Activated CD4-positive, CD25-positive, alpha-beta regulatory T cell (primary cell): ENCODE measurements around the gene YLPM1.
"Not testable (repeated sequence)": the region's sequence is repeated elsewhere in the genome, so short reads cannot be mapped to it uniquely, and the experiment has no call there.

Experiments
- DNase-seq, 4 experiments: peaks; one replicate each; lab custom pipeline; 2025; lab: John Stamatoyannopoulos, UW

YLPM1 gene, protein sequence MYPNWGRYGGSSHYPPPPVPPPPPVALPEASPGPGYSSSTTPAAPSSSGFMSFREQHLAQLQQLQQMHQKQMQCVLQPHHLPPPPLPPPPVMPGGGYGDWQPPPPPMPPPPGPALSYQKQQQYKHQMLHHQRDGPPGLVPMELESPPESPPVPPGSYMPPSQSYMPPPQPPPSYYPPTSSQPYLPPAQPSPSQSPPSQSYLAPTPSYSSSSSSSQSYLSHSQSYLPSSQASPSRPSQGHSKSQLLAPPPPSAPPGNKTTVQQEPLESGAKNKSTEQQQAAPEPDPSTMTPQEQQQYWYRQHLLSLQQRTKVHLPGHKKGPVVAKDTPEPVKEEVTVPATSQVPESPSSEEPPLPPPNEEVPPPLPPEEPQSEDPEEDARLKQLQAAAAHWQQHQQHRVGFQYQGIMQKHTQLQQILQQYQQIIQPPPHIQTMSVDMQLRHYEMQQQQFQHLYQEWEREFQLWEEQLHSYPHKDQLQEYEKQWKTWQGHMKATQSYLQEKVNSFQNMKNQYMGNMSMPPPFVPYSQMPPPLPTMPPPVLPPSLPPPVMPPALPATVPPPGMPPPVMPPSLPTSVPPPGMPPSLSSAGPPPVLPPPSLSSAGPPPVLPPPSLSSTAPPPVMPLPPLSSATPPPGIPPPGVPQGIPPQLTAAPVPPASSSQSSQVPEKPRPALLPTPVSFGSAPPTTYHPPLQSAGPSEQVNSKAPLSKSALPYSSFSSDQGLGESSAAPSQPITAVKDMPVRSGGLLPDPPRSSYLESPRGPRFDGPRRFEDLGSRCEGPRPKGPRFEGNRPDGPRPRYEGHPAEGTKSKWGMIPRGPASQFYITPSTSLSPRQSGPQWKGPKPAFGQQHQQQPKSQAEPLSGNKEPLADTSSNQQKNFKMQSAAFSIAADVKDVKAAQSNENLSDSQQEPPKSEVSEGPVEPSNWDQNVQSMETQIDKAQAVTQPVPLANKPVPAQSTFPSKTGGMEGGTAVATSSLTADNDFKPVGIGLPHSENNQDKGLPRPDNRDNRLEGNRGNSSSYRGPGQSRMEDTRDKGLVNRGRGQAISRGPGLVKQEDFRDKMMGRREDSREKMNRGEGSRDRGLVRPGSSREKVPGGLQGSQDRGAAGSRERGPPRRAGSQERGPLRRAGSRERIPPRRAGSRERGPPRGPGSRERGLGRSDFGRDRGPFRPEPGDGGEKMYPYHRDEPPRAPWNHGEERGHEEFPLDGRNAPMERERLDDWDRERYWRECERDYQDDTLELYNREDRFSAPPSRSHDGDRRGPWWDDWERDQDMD (N-terminal part only)

DNA sequence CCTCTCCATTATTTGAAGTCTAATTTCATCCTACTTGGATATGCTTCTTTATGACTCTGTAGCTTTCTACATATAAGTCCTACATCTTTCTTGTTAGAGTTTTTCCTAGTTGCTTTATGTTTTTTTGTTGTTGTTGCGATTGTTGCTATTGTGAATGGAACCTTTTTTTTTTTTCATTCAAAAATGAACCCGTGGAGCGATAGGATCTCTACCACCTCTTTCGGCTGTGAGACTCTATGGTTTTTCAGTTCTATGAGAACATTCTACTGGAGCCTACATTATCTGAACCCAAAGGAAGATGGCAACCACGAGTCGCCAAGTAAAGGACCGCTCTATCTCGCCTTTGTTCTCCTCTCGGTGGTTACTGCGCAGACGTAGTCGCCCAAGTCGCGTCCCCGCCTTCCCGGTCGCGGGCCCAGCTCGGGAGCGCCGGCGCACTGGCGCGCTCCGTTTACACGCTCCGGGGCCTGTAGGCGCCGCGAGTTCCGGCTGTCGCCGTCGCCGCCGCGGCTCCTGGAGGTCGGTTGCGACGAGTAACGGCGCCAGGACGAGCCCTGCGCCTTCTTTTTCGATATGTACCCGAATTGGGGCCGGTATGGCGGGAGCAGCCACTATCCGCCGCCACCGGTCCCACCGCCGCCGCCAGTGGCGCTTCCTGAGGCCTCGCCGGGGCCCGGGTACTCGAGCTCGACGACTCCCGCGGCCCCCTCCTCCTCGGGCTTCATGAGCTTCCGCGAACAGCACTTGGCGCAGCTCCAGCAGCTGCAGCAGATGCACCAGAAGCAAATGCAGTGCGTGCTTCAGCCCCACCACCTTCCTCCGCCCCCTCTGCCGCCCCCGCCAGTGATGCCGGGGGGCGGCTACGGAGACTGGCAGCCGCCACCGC is at the start of gene YLPM1:
YLPM1 (plus strand) TSS at position 400 of the 886 bp plus-strand sequence; CDS start at position 574, 174 bp downstream.
- DNase-seq = peak; percentile 69 to 84 (median 78)

DNA sequence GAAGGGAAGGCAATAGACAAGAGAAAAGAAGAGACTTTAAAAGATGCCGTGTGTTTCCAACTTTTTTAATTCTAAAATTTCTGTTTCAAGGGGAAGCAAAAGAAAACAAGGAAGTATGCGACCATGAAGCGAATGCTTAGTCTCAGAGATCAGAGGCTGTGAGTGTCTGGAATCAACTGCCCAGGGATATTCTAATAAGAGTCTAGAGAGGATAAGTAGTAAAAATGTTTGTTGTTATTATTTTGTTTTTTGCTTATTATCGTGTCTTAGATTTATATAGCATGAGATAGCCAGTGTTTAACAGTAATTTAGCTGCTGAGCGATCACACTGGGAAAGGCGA is 49.8 kb upstream of the YLPM1 start:
- DNase-seq = no peak

DNA sequence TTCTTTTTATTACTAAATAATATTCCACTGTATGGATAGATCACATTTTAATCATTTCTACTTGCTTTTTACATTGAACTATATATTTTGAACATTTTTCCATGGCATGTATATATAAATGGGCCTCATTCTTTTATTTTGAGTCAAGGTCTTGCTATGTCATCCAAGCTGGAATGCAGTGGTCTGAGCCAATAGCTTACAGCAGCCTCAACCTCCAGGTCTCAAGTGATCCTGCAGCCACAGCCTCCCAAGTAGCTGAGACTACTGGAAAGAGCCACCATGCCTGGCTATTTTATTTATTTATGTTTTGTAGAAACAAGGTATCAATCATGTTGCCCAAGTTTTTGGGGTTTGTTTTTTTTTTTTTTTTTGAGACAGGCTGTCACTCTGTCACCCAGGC is 42.6 kb upstream of the YLPM1 start:
- no peak for DNase-seq

DNA sequence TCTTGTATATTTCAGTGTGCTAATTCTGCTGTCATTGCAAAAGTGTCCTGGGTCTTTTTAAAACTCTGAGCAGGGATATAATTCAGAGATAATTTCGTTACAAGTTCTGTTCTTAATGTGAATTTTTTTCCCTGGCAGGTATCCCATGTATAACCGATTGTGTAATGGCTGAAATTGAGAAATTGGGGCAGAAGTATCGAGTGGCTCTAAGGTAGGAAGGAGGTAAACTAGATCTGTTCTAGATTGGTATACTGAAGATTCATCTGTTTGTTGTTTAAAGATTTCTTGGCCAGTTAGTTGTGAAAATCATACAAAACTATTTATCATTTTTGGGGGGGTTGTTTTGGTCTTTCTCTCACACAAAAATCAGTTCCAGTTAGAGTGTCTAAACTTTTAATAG is 40.0 kb upstream of the YLPM1 start:
- no peak for DNase-seq

DNA sequence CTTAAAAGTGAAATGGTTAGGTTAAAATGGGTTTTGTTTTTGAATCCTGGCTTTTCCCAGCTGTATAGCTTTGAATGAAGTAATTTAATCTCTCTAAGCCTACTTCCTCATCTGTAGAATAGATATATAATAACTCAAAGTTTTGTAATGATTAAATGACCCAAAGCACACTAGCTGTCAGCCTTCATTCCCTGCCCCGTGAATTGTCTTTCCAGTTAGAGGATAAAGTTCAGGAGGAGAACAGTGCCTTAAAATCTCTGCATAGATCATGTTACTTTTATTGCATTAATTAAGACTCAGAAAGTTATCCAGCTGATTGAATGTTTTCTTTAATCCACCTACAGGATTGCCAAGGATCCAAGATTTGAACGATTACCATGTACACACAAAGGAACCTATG is 30.7 kb upstream of the YLPM1 start:
- DNase-seq = no peak

DNA sequence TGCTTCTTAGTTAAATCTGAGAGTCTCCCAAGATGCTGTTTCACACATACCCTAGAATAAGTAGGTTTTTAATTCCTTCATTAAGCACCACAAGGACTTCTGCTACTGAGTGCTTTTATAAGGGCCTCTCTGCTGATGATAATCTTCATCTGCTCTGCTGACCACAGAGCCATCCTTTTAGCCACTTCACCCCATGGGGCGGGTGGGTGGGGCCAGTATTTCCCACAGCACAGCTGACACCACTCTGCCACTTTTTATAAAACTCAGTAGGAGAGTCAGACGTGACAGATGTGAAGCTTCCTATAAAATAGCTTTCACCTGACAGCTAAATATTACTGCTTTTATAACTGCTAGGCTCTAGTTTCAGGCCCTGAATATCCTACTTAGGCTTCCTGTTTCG is 29.9 kb upstream of the YLPM1 start:
- DNase-seq = no peak

DNA sequence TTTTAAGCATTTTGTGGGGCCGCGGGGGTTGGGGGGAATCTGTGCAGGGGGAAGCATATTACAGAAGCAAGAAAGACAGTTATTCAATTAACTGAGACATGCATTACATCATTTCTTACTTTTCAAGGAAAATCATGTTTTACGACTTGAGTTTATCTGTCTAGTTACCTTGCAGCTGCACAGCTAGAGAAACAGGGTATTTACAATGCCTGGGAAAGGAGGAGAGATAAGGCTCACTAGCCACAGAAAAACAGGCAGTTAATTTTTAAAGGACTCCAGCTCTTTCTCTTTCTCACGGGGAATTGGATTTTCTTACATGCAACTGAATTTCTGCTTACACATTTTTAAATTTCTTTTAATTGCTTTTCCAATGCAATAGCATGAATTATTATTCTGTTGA is 28.0 kb upstream of the YLPM1 start:
- no peak for DNase-seq

DNA sequence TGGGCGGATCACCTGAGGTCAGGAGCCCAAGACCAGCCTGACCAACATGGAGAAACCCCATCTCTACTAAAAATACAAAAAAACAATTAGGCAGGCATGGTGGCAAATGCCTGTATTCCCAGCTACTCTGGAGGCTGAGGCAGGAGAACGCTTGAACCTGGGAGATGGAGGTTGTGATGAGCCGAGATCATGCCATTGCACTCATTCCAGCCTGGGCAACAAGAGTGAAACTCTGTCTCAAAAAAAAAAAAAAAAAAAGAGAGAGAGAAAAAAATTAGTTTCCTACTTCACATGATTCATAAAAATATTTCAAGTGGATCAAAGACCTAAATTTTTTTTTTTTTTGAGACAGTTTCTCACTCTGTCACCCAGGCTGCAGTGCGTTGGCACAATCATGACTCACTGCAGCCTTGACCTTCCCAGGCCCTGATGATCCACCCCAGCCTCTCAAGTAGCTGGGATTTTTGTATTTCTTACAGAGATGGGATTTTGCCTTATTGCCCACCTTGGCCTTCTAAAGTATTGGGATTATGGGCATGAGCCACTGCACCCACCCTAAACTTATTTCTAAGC is 25.3 kb upstream of the YLPM1 start:
- DNase-seq = no peak

DNA sequence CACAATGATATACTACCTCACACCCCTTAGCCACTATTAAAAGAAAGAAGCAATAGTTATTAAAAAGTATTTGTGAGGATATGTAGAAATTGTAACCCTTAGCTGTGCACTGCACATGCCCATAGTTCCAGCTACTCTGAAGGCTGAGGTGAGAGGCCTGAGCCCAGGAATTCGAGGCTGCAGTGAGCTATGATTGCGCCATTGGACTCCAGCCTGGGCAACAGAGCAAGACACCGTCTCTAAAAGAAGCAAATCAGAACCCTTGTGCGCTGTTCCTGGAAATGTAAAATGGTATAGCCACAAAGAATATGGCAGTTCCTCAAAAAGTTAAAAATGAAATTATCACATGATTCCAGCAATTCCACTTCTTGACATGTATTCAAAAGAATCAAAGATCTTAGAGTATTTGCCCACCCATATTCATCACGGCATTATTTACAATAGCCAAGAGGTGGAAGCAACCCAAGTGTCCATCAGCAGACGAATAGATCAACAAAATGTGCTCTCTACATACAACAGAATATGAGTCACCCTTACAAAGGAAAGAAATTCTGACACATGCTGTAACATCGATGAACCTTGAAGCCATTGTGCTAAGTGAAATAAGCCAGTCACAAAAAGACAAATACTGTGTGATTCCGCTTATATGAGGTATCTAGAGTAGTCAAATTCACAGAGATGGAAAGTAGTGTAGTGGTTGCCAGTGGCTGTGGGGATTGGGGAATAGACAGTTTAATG is 23.7 kb upstream of the YLPM1 start:
- DNase-seq = no peak

DNA sequence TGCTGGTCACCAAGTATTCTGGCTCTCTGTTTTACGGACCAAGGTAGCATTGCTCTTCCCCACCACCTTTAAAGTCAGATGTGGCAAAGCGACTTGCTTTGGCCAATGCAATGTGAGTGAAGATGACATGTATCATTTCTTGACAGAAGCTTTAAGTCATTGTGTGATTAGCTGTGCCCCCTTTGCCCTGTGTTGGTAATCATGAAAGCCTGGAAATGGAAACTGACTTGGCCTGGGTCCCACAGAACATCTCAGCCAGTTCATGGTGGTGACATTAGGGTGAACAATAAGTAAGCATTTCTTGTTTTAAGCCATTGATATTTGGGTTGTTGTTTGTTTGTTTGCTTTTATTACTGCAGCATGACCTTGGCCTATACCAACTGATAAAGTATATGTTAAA is 15.9 kb upstream of the YLPM1 start:
- DNase-seq = no peak

DNA sequence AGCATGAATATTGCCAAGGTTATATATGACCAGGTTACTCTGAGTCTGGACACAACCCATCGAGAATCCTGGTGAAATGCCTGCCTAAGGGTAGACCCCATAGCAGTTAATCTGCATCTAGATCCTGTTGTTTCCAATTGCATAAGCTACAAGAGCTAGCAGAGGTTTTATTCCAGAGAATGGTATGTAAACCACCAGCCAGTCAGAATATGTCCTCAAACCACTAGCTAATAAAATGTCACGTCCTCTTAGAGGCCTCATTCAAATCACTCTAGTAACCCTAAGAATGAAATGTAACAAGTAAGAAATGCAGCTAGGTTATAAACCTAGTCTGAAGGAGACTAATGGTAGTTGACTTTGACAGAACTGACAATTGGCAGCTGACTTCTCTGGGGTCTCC is 9.0 kb upstream of the YLPM1 start:
- DNase-seq = no peak

DNA sequence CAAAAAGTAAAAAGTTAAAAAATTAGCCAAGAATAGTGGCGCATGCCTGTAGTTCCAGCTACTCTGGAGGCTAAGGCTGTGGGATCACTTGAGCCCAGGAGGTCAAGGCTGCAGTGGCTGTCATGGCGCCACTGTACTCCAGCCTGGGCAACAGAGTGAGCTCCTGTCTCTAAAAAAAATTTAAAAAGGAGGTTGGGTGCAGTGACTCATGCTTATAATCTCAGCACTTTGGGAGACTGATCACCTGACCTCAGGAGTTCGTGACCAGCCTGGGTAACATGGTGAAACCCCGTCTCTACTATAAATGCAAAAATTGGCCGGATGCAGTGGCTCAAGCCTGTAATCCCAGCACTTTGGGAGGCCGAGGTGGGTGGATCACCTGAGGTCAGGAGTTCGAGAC is 8.2 kb upstream of the YLPM1 start:
- no peak for DNase-seq

DNA sequence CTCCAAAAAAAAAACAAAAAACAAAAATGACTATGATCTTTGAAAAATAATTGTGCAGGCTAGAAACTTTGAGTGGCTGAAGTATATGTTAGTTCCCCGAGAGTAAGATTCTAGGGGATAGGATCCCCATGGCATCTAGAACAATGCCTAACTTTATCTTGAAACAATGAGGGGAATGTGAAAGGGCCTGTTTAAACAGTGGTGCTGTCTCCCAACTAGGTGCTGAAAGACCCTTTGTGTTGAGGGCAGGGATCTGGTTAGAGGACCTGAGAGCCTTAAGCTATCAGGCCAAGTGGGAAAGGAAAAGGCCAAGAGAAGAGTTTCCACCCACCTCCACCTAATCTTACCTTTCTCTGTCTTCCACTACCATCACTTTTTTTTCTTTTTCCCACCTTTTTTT is 6.8 kb upstream of the YLPM1 start:
- no peak for DNase-seq

DNA sequence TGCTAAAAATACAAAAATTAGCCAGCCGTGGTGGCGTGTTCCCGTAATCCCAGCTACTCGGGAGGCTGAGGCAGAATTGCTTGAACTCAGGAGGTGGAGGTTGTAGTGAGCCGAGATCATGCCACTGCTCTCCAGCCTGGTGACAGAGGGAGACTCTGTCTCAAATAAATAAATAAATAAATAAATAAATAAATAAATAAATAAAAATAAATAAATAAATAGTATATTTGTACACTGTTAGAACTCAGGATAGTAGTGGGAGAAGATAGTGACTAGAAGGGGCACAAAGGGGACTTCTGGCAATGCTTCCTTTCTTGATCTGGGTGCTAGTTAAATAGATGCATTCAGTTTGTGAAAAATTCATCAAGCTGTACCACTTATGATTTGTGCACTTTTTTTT is 4.6 kb upstream of the YLPM1 start:
- DNase-seq = not testable (repeated sequence)

DNA sequence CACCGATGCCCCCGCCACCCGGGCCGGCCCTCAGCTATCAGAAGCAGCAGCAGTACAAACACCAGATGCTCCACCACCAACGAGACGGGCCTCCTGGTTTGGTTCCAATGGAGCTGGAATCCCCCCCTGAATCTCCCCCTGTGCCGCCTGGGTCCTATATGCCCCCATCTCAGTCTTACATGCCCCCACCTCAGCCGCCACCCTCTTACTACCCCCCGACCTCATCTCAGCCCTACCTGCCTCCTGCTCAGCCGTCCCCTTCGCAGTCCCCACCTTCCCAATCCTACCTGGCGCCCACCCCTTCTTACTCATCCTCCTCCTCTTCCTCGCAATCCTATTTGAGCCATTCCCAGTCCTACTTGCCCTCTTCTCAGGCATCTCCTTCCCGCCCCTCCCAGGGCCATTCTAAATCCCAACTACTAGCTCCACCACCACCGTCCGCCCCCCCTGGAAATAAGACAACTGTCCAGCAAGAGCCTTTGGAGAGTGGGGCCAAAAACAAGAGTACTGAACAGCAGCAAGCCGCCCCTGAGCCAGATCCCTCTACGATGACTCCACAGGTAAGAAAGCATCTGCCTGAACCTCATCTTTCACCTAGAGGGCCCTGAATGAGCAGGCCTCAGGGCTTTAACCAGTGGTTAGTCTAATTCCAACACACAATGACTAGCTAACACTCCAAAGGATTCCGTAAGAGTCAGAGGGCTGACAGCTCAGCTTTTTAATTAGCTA is 851 bp downstream of the YLPM1 start:
- no peak for DNase-seq

DNA sequence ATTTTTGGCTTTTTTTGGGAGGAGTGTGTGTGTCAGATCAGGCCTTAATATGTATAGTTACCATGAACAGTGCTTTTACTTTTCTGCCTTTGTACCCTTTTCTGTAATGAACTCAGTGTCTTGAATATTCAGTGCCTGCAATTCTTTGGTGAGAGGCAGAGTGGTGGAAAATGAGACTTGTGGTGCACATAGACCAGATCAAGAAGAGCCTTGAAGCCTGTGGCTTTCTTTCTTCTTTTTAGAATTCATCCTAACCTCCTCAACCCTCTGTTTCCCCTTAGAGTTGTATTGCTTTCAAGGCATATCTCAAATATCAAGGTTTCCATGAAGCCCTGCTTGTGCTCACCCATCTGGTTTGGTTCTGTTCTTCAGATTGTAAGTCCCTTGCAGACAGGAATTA is 2.6 kb downstream of the YLPM1 start:
- no peak for DNase-seq

DNA sequence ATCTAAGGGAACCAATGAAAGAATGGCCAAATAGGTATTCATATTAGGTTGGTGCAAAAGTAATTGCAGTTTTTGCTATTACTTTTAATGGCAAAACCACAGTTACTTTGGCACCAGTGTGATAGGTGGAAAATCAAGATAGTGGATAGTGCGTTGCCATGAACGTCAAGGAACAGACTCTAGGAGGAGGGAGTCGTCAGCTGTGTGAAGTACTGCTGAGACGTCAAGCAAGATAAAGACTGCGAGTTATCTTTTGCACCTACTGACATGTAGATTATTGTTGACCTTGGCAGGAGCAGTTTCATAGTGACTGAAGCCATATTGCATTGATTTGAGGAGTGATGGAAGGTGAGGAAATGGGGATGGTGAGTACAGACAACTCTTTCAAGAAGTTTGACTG is 8.3 kb downstream of the YLPM1 start:
- no peak for DNase-seq

DNA sequence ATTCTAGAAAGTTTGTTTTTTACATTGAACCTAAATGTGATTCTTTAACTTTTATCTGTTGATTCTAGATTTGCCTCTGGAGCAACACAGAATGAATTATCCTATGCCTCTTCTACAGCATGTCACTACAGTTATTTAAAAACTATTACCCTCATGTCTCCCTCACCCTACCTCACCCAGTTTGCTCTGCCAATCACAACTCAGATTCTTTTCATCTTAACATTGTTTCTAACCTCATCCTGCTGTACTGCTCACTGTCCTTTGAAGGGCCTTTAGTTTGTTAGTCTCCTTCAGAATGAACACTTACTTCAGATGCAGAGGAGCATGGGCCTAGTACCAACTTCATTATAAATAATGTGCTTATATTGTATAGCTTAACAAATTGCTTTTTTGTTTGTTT is 21.5 kb downstream of the YLPM1 start:
- no peak for DNase-seq

DNA sequence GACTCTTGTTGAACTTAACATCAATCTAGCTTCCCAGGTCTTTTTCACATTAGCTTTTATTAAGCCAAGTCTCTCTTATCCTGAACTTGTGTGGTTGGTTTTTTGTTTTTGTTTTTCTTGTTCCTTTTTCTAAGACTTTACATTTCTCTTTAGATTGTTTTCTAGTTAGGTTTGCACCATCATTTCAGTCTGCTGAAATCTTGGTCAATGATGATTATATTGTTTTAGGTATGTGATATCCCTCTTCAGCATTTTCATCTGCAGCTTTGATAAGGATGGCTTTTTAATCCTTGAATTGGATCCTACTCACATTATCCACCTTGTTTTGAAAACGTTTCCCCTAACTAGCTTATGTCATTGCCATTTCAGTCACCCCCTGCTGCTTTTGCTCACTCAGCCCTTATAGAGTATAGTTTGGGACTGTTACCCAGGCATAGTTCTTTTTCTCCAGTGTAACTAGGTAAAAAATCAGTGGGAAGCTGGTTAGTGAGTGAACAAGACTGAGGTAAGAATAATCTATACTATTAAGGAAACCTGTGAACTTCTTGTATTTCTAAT is 22.0 kb downstream of the YLPM1 start:
- no peak for DNase-seq
